IPS DF 6.9 (cell line): ENCODE data around the gene CDK1.

ENCODE experiments used
- DNase-seq: peaks from one replicate; pipeline ENCODE4 v3.0.0-alpha.2; 2013; ENCODE audit warnings: low read depth, low spot score
- H3K27ac ChIP-seq: one replicate; pipeline ENCODE4 v1.5.1; 2013; ENCODE audit warnings: low read length, control low read depth
- H3K27me3 ChIP-seq: 2 replicates; pipeline ENCODE4 v1.6.1; 2013; ENCODE audit warnings: mild to moderate bottlenecking, low read length; ENCODE audit not compliant: control insufficient read depth, insufficient read depth
- H3K36me3 ChIP-seq: 2 replicates; pipeline ENCODE4 v1.6.1; 2013; ENCODE audit warnings: low read length; ENCODE audit not compliant: control insufficient read depth, insufficient read depth
- H3K4me1 ChIP-seq: 2 replicates; pipeline ENCODE4 v1.6.1; 2013; ENCODE audit warnings: low read length; ENCODE audit not compliant: control insufficient read depth, insufficient read depth
- H3K4me3 ChIP-seq: 2 replicates; pipeline ENCODE4 v1.5.1; 2013; ENCODE audit warnings: mild to moderate bottlenecking, low read length
- H3K9me3 ChIP-seq: 2 replicates; pipeline ENCODE4 v1.6.1; 2013; ENCODE audit warnings: low read length, inconsistent platforms; ENCODE audit not compliant: control insufficient read depth, insufficient read depth
- WGBS: extraction: QIAGEN DNeasy Blood & Tissue Kit; methylation state at CpG from one replicate; pipeline ENCODE4 v1.1.7; 2013; ENCODE audit warnings: mixed read lengths, missing lambda C conversion rate; ENCODE audit not compliant: insufficient read length, insufficient coverage; 5-methylcytosine and 5-hydroxymethylcytosine counted together

The CDK1 gene

DNA sequence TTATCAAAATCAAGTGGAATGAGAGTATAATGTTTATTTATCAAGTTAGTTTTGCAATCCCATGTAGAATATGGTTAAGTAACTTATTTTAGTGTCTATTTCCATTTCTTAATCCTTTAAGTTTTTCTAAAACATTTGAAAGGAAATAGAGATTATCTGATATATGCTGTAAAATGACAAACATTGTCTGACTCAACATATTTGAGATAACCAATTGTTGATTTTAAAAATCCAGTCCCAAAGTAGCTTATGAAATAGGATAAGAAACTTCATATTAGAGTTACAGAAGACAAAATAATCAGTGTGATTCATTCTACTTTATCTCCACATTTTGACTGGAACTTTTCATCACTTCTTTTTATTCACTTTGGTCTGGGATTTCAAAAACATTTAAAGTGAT is 38.7 kb upstream of the CDK1 start:
- Histone ChIP-seq H3K27me3 (no peaks in the 10 kb centered on the region), H3K27ac (no peak overlapping the region), H3K4me1 (peaks cover 1% of the 10 kb centered on the region), H3K36me3 (no peaks in the 10 kb centered on the region), H3K9me3 (no peaks in the 10 kb centered on the region), H3K4me3 (no peak overlapping the region)
- DNase-seq = no peak

DNA sequence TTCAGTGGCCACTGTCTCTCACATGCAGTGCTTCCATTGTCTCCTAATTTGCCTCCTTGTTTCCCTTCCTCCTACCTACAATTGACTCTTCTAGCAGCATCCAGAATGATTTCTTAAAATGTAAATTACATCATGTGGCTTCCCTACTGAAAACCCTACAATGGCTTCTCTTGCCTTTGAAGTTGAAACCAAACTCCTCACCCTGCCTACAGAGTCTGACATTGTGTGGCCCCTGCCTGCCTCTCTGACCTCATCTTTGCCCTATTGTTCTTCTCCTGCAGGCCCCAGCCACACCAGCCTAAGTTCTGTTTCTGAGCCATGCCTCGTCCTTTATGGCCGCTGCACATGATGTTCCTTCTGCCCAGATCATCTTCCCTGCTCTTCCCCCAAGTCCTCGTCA is 35.8 kb upstream of the CDK1 start:
- no CpG with 5 or more reads among the region's 3 CpGs for WGBS
- H3K27me3 ChIP-seq = no peaks in the 10 kb centered on the region
- H3K4me3 ChIP-seq = no peak overlapping the region
- no peaks in the 10 kb centered on the region; the same call in none of the 2 replicates for H3K4me1 ChIP-seq
- no peak overlapping the region for H3K27ac ChIP-seq
- DNase-seq = no peak
- no peaks in the 10 kb centered on the region for H3K36me3 ChIP-seq
- no peaks in the 10 kb centered on the region for H3K9me3 ChIP-seq

DNA sequence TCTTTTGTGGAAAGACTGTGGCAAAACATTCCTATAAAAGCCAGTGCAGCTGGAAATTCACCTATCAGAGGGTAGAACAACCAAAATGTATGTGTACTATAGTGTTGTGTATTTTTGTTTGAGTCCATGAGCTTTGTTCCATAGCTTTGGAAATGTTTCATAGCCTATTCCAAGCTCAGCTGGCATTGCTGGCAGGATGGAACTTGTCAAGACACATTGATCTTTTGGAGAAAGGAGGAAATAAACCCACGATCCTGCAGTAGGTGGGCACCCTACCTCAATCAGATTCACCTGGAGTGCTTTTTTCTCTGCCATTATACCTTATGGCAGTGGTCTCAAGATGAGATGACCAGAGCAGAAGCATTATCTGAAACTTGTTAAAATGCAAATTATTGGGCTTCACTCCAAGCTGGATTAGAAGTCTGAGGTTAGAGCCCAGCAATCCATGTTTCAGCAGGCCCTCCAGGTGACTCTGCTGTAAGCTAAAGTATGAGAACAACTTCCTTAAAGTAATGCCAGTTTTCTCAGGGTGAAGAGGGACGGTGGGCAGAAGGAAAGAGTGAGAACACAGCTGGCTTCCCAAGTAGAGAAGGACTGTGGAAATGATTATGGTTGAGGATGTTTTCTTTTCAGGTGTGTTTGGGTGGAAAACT is 30.3 kb upstream of the CDK1 start:
- Histone ChIP-seq H3K27ac (no peak overlapping the region), H3K9me3 (no peaks in the 10 kb centered on the region), H3K4me1 (no peaks in the 10 kb centered on the region), H3K36me3 (no peaks in the 10 kb centered on the region; the same call in 1 of the 2 replicates), H3K27me3 (no peaks in the 10 kb centered on the region), H3K4me3 (no peak overlapping the region)
- WGBS = no CpG with 5 or more reads among the region's 2 CpGs
- DNase-seq = no peak

DNA sequence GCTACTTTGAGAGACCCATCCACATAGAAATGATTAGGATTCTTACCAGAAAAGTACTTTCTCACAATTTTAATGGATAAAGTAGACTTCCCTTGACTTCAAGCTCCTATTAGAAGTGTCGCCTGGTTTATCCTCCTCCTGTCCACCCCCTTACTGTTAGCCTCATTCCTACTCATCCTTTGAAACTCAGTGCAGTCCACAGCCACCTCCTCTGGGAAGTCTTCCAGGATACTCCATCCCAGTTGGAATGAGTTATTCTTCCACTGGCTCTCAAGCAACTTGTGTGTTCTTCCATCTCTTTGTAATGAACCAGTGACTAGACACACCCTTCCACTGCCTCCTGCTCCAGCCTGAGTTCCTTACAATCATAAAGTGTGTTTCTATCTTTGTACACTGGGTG is 25.1 kb upstream of the CDK1 start:
- Histone ChIP-seq H3K36me3 (no peaks in the 10 kb centered on the region; the same call in 1 of the 2 replicates), H3K9me3 (no peaks in the 10 kb centered on the region), H3K4me1 (peaks cover 2% of the 10 kb centered on the region; the same call in 1 of the 2 replicates), H3K27me3 (no peaks in the 10 kb centered on the region), H3K4me3 (no peak overlapping the region), H3K27ac (no peak overlapping the region)
- DNase-seq = no peak
- no CpG with 5 or more reads among the region's 1 CpG for WGBS

DNA sequence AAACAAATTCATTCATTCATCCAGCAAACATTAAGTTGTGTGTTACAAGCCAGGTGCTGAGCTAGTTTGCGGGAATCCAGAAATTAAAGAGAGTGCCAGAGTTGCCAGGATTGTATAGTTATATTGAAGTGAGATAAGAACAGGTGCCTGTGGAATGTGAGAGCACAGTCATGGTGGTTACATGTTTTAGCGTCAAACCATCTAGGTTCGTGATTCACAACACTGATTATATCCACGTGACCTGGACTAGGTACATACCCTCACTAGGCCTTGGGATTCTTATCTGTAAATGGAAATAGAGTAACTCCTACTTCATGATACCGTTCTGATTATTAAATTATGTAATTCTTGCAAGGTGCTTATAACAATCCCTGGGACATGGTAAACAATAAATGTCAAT is 24.5 kb upstream of the CDK1 start:
- no peaks in the 10 kb centered on the region for H3K27me3 ChIP-seq
- no peaks in the 10 kb centered on the region for H3K9me3 ChIP-seq
- DNase-seq = no peak
- H3K36me3 ChIP-seq = no peaks in the 10 kb centered on the region; the same call in 1 of the 2 replicates
- WGBS = no CpG with 5 or more reads among the region's 5 CpGs
- no peak overlapping the region for H3K27ac ChIP-seq
- no peak overlapping the region for H3K4me3 ChIP-seq
- peaks cover 2% of the 10 kb centered on the region; the same call in 1 of the 2 replicates for H3K4me1 ChIP-seq

DNA sequence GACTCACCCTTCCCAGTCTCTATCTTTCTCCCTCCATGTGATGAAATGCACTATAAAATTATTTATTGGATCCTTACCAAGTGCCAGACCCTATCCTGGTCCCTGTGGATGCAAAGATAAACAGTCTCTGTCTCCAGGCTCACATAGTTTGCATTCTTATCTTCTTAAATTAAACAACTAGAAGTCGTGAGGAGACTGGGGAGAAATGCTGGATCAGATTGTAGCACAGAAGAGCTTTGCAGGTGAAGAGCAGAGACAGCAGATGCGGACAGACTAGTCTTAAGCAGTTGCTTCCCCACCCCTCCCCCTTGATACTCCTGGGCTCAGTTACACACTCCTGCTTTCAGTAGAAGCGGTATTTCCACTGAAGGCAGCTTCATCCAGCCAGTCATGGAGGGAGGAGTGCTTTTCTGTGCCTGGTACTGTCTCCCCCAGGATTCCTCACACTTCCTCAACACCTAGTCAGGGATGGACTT is 20.8 kb upstream of the CDK1 start:
- H3K4me1 ChIP-seq = peaks cover 2% of the 10 kb centered on the region; the same call in 1 of the 2 replicates
- no CpG with 5 or more reads among the region's 3 CpGs for WGBS
- no peaks in the 10 kb centered on the region for H3K36me3 ChIP-seq
- no peaks in the 10 kb centered on the region for H3K27me3 ChIP-seq
- no peak overlapping the region for H3K4me3 ChIP-seq
- H3K27ac ChIP-seq = no peak overlapping the region
- DNase-seq = no peak
- H3K9me3 ChIP-seq = no peaks in the 10 kb centered on the region

DNA sequence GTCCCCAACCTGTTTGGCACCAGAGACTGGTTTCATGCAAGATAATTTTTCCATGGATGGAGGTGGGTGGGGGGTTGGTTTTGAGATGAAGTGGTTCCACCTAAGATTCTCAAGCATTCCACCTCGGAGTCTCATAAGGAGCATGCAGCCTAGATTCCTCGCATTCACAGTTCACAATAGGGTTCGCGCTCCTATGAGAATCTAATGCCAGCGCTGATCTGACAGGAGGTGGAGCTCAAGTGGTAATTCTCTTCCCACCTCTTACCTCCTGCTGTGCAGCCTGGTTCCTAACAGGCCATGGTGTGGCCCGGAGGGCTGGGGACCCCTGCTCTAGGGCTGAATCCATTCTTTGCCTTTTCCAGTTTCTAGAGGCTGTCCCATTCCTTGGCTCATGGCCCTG is 19.1 kb upstream of the CDK1 start:
- no CpG with 5 or more reads among the region's 6 CpGs for WGBS
- Histone ChIP-seq H3K27ac (no peak overlapping the region), H3K4me1 (peaks cover 2% of the 10 kb centered on the region; the same call in 1 of the 2 replicates)

DNA sequence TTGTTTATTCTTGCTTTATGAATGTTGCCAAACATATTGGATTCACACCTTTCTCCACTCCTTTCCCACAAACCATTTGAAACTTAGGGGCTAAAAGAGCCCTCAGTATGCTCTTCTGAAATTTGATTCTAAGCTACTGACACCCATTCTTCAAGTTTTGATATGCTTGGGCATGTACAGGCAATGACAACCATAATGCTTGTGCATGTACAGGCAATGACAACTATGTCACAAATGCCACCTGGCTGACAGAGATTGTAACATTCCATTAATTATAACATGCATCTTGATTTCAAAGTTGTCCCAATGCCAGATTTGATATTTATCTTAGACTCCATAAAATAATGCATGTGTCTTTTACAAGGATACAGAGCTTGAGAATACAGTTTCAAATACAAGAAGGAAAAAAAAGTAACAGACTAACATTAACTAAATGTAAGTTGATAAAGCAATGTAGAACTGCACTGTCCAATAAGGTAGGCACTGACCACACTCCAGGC is 17.5 kb upstream of the CDK1 start:
- Histone ChIP-seq H3K27ac (no peak overlapping the region), H3K4me1 (peaks cover 2% of the 10 kb centered on the region; the same call in 1 of the 2 replicates), H3K4me3 (no peak overlapping the region), H3K9me3 (no peaks in the 10 kb centered on the region), H3K36me3 (no peaks in the 10 kb centered on the region), H3K27me3 (no peaks in the 10 kb centered on the region)
- no peak for DNase-seq

More for the DNA sequence above, 19.1 kb upstream of the CDK1 start:
- H3K4me3 ChIP-seq = no peak overlapping the region
- H3K36me3 ChIP-seq = no peaks in the 10 kb centered on the region
- H3K9me3 ChIP-seq = no peaks in the 10 kb centered on the region
- no peak for DNase-seq
- H3K27me3 ChIP-seq = no peaks in the 10 kb centered on the region

DNA sequence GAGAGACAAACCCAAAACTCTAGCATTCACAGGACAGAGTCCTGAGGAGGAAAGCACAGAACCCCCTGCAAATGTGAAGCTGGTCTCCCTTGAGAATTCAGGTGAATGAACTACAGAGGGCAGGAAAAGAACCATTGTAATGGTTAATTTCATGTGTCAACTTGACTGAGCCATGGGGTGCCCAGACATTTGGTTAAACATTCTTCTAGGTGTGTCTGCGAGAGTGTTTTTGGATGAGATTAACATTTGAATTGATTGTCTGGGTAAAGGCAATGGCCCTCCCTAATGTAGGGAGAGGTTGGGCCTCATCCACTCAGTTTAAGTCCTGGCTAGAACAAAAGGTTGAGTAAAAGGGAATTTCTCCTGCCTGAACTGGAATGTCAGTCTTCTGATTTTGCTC is 15.7 kb upstream of the CDK1 start:
- no CpG with 5 or more reads among the region's 1 CpG for WGBS
- Histone ChIP-seq H3K27ac (no peak overlapping the region), H3K9me3 (no peaks in the 10 kb centered on the region), H3K4me3 (no peak overlapping the region), H3K27me3 (no peaks in the 10 kb centered on the region), H3K36me3 (no peaks in the 10 kb centered on the region), H3K4me1 (peaks cover 1% of the 10 kb centered on the region; the same call in 1 of the 2 replicates)
- peak; percentile 74 for DNase-seq

DNA sequence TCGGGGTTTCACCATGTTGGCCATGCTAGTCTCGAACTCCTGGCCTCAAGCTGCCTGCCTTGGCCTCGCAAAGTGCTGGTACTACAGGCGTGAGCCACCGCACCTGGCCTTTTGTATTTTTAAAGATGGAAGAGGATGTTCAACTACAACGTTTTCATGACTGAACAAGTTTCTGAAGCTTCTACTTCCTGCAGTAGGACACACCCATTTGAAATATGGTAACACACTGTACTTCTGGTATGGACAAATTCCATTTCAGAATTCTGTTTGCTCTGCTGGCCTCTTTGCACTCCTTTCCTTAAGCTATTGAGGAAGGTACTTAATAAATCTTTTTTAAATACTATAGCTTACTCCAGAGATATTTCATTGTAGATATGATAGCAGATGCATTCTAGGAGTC is 10.9 kb upstream of the CDK1 start:
- no CpG with 5 or more reads among the region's 6 CpGs for WGBS
- H3K27ac ChIP-seq = no peak overlapping the region

DNA sequence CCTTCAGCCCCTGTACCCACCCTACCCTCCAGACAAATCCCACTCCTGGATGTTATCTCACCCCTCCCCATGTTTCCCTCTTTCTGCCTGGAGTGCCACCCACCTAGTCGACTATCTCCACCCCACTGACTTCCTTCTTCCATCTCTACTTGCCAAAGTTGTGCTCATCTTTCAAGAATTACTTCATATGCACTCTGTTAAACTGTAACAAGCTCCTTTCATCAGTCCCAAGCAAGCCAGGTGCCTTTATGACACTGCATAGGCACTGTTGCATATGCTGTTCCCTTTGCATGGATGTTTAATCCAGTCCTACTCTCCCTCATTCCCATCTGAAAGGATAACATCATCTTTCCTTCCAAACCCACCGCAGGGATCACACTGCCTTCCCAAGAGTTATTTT is 8.9 kb upstream of the CDK1 start:
- Histone ChIP-seq H3K36me3 (no peaks in the 10 kb centered on the region), H3K27ac (no peak overlapping the region), H3K4me1 (0 out of 2 replicates have a peak, but pooled peaks cover 1% of the 10 kb centered on the region), H3K27me3 (no peaks in the 10 kb centered on the region), H3K9me3 (no peaks in the 10 kb centered on the region), H3K4me3 (no peak overlapping the region)
- no CpG with 5 or more reads among the region's 2 CpGs for WGBS
- DNase-seq = no peak

More for the DNA sequence above, 10.9 kb upstream of the CDK1 start:
- DNase-seq = no peak
- Histone ChIP-seq H3K36me3 (no peaks in the 10 kb centered on the region), H3K4me1 (peaks cover 1% of the 10 kb centered on the region; the same call in 1 of the 2 replicates), H3K9me3 (no peaks in the 10 kb centered on the region), H3K4me3 (no peak overlapping the region), H3K27me3 (no peaks in the 10 kb centered on the region)
